NCI-H1436 (cell line): ENCODE measurements around the gene NIN.
"Not testable (repeated sequence)": the region's sequence is repeated elsewhere in the genome, so short reads cannot be mapped to it uniquely, and the experiment has no call there.

Experiments used
- DNase-seq: peaks from one replicate; lab custom pipeline; 2025; lab: John Stamatoyannopoulos, UW

Gene NIN

GRCh38 chr14:50837850-50838470, 7.0 kb upstream of the NIN start:
- DNase-seq, result no peak

DNA sequence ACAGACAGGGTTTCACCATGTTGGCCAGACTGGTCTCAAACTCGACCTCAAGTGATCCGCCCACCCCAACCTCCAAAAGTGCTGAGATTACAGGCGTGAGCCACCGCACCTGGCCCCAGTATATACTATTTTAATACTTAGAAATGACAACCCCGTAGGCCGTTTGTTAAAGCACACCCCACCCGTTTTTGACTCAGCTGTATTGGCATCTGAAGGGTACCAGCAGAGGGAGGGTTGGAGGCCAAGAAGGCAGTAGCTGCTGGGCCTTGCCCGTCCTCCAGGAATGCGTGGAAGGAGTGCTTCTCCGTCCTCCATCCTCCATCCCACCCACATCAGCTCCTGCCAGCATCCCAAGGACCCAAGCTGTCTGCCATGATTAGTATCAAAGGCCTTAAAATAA, 6.3 kb upstream of the NIN start:
- no peak for DNase-seq

GRCh38 chr14:50836515-50836914, 5.6 kb upstream of the NIN start:
- DNase-seq, result no peak

GRCh38 chr14:50835280-50835679, 4.3 kb upstream of the NIN start:
- no peak for DNase-seq

- no peak for DNase-seq
These were observed 3.9 kb upstream of the NIN start for GRCh38 chr14:50834802-50835276.

GRCh38 chr14:50832935-50833630, 2.1 kb upstream of the NIN start:
- DNase-seq, result no peak

DNA sequence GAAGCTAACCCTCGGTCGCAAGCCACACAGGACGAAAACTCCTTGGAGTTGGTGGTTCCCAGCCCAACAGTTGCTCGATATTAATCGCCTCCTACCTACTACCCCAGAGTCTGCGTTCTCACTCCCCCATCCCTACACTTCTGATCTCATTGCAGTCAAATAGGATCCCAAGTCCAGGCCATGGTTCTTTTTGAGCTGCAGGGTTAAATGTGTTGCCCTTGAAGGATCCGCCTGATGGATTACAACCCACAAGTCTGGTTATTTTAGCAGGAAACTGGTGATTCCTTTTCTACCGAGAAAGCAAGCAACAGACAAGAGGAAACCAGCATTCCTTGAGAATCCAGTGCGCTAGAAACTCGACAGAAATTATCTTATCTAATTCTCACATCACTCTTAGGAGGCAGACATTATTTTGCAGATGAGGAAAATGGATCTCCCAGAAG, 785 bp upstream of the NIN start:
- DNase-seq, result no peak

DNA sequence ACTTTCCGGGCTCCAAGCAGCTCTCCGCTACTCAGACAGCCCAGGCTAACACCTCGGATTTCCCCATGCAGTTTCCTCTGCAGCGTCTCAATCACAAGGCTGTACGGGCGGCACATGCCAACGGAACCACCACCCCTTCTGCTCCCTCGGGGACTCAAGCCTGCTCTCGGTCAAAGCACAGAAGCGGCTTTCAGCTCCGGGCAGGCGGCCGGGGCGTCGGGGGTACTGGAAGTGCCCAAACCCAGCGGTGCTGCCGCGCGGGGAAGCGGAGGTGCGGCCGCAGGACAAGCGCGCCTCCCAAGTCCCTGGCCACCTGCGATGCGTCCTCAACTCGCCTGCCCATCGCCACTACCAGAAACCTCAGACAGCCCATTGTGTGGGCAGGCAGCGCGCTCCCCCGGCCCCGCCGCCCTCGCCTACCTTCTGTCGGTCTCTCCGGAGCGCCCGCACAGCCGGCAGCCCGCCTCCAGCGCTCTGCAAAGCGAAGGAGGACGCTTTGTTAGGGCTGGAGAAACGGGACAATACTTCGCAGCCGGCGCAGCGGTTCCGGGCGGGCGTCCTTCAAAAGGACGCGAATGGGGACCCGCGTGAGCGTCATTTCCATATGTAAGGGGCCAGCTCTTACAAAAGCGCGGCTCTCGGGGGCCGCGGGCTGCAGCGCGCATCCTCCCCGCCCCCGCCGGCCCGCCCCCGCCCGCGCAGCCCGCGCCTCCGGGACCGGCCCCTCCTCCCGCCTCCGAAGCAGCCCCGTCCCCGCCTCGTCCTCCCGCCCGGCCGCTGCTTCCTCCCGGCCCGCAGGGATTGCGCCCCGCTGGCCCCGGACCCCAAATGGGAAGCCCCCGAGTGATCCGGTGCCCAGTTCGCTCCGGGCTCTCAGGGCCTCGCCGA, 674 bp downstream of the NIN start:
- peak; percentile 34 for DNase-seq

DNA sequence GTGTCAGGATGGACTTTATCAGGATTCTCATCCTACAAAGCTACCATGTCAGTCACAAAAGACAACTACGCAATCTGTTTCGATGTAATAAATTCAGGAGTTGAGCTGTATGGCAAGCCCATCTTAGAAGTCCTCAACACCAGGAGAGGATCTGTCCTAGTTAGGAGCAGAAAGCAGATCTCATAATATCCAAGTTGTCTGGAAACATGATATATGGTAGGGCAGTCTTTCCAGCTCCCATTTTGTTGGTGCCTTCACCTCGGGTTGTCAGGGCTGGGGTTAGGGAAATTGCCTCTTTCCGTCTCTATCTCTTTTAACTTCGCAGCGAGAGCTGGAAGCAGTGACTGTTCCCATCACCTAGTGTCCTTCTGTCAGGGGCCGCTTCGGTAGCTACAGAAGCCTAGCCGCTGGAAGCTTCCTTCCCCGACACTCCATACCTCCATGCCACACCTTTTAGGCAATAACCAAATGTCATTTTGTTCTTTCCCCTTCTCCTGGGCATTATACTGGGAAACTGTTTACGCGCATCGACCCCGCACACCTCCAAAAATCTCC, 1.4 kb downstream of the NIN start:
- no peak for DNase-seq

DNA sequence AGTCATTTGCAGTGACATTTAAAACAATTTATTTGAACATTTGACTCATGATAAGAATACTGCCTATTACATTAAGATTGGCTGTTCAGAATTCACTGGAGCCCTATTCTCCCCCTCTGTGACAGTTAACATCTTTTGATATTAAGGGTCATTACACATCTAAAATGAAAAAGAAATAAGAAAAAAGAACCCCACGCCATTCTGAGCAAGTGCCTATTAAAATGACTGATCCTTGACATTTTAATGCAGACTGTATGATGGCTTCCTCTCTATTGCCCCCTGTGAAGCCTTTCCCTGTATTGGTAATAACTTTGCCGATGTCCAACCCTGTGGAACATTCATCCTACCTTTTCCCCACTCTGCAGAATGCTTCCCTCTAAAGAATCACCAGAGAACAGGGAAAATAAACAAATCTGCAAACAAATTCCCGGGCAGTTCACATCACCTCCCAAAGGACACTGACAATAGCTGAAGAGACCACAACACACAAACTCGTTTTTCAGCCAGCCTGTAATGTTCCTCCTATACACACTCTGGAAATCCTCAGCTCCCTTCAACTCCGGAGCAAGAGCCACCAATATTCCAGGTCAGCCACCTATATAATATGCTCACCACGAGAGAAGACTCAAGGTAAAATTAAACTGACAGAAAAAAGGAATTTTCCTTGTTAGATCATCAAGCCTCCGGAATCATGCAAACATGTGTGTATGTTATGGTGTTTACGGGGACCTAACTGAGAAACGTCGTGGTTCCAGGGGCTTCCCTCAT, 2.1 kb downstream of the NIN start:
- no peak for DNase-seq

- no peak for DNase-seq
These were observed 4.3 kb downstream of the NIN start for GRCh38 chr14:50826681-50827080.

- DNase-seq, result no peak
These were observed 5.7 kb downstream of the NIN start for GRCh38 chr14:50825307-50825706.

DNA sequence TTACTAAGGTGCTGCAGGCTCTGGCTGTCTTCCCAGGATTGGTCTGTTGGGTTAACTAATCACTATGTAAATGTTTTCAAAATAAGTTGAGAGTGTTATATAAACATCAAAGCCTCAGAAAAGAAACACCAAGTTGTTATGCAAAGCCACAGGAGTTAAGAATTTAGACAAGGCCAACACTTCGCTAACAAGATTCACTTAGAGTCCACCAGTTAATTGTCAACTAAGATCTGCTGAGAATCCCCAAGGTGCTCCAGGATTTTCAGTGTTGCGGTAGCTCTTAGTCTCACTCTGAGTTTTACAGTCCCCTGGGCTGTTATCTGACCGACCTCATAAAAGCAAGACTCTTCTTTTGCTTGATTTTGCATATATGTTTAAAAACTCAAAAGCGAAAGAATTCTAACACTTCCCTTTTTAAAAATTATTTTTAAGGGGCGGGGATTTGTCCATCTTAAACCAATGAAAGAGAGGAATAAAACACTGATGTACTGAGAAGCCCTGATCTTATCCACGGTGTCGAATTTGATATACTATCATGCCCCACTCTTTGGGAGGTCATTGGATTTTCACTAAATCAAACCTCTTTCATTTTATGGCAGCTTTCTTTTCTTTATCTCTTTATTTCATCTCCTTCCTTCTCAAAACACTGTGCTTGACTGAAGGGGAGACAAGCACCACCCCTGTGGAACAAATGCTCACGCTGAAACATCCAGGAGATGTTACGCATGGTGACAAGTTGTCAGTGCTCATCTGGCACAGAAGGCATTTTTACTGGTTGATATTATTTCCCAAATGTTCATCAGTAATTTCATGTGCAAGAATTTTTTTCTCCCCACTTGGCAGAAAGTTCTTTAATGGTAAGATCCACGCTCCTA, 7.0 kb downstream of the NIN start:
- no peak for DNase-seq

GRCh38 chr14:50823051-50823761, 7.8 kb downstream of the NIN start:
- no peak for DNase-seq

GRCh38 chr14:50822501-50823042, 8.4 kb downstream of the NIN start:
- DNase-seq, result no peak

DNA sequence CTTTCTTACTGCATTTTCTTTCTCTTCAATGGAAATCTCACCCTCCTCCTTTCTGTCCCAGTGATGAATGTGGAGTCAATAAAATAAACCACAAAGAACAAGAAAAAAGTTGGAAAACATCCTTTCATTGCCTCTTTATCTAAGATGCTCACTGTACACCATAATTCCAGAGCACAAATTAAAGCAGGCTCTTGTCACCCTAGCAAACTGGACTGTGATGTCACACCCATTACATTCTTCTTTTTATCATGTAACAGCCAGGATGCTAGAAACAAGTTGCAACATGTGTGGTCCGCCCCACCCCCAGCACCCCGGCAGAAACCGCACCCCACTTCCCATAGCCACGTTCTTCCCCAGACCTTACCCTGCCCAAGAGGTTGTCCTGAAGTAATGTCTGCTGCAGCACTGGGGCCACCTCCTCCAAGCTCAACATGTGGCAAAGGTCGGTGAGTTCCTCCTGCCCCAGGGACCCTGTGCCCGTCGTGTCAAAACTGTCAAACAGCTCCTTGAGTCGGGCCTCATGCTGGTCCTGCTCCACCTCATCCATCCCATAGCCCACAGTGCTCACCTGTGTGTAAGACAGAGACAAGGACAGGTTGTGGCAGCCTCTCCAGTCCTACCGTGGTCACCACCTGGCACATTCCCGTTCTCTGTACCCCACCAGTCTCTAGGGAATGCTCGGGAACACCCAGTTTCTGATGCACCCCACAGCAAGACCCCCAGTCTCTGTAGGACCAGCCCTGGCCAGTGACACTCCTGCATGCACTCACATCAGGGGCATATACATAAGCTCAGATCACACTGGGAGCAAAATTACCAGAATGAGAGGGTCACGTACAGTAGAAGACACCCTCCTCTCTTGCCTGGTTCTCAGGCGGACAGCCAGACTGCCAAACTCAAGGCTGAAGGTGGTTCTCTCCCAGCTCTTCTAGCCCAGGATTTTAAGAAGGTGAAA, 9.2 kb downstream of the NIN start:
- no peak for DNase-seq

DNA sequence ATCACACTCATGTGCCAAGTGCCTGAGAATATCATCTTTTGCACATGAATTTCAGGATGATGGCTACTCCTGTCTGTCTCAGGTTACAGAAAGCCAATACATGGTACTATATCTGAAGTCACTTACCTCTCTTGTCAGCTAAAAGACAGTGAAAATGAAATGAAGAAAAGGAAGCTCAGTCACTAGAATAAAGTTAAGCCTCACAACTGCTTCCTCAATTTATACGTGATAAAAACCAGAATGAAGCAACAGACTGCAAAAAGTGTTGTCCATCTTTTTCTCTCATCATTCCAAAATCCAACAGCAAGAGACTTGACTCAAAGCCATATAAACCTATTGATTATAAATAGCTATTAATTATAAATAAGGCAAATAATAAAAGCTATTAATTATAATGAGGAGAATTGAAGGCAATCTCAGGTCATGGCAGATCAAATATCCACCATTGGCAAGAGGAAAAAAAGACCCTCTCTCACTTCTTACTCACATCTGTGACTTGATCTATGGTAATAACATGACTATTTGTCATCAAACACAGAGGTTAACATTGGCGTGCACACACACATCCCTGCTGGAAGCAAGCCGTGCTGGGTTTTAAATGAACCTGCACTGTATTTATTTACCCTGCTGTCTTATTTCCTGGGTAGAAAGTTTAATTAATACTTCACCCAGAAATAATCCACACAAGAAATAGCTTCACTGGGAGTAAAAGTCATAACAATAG, 10.0 kb downstream of the NIN start:
- no peak for DNase-seq

- not testable (repeated sequence) for DNase-seq
These were observed 11.7 kb downstream of the NIN start for GRCh38 chr14:50819303-50819702.
